Activated naive CD4-positive, alpha-beta T cell treated with anti-CD3 and anti-CD28 coated beads, Interleukin-2, amount 50 U/mL, for 24 hours (primary cell): ENCODE results near the gene NECTIN1.

Source experiments
- H3K27ac Mint-ChIP-seq: one replicate; pipeline ENCODE4 v1.8.0; 2021; ENCODE audit warnings: mild to moderate bottlenecking, mixed read lengths
- H3K27me3 Mint-ChIP-seq: one replicate; pipeline ENCODE4 v1.8.0; 2021; ENCODE audit warnings: mixed read lengths
- H3K36me3 Mint-ChIP-seq: one replicate; pipeline ENCODE4 v1.8.0; 2021; ENCODE audit warnings: mixed read lengths
- H3K4me1 Mint-ChIP-seq: one replicate; pipeline ENCODE4 v1.8.0; 2021; ENCODE audit warnings: mixed read lengths
- H3K4me3 Mint-ChIP-seq: one replicate; pipeline ENCODE4 v1.8.0; 2021; ENCODE audit warnings: mild to moderate bottlenecking, mixed read lengths
- H3K9me3 Mint-ChIP-seq: one replicate; pipeline ENCODE4 v1.8.0; 2021; ENCODE audit warnings: mixed read lengths

Gene NECTIN1

GRCh38 chr11:119745112-119745511 is 16.1 kb upstream of the NECTIN1 start:
- Mint-ChIP-seq H3K4me3 (no peak overlapping the region), H3K9me3 (no peaks in the 10 kb centered on the region), H3K4me1 (peaks cover 9% of the 10 kb centered on the region), H3K36me3 (no peaks in the 10 kb centered on the region), H3K27me3 (peaks cover 23% of the 10 kb centered on the region), H3K27ac (no peak overlapping the region)

- peaks cover 26% of the 10 kb centered on the region for H3K27me3 Mint-ChIP-seq
- no peaks in the 10 kb centered on the region for H3K9me3 Mint-ChIP-seq
- H3K36me3 Mint-ChIP-seq: no peaks in the 10 kb centered on the region
- H3K4me3 Mint-ChIP-seq: no peak overlapping the region
- H3K27ac Mint-ChIP-seq: peak overlapping the region; percentile 19
- peaks cover 9% of the 10 kb centered on the region for H3K4me1 Mint-ChIP-seq
These were observed 15.6 kb upstream of the NECTIN1 start for GRCh38 chr11:119744577-119744976.

GRCh38 chr11:119743006-119743405 is 14.0 kb upstream of the NECTIN1 start:
- Mint-ChIP-seq H3K4me3 (peak overlapping the region; percentile 63), H3K27me3 (peaks cover 26% of the 10 kb centered on the region)

GRCh38 chr11:119742263-119742861 is 13.4 kb upstream of the NECTIN1 start:
- peaks cover 26% of the 10 kb centered on the region for H3K27me3 Mint-ChIP-seq
- H3K9me3 Mint-ChIP-seq: no peaks in the 10 kb centered on the region
- peak overlapping the region; percentile 63 for H3K4me3 Mint-ChIP-seq
- peaks cover 9% of the 10 kb centered on the region for H3K4me1 Mint-ChIP-seq
- H3K27ac Mint-ChIP-seq: no peak overlapping the region
- no peaks in the 10 kb centered on the region for H3K36me3 Mint-ChIP-seq

More at GRCh38 chr11:119743006-119743405, 14.0 kb upstream of the NECTIN1 start:
- Mint-ChIP-seq H3K4me1 (peaks cover 9% of the 10 kb centered on the region), H3K36me3 (no peaks in the 10 kb centered on the region), H3K9me3 (no peaks in the 10 kb centered on the region), H3K27ac (no peak overlapping the region)

GRCh38 chr11:119741369-119742262 is 12.6 kb upstream of the NECTIN1 start:
- Mint-ChIP-seq H3K36me3 (no peaks in the 10 kb centered on the region), H3K27me3 (peaks cover 25% of the 10 kb centered on the region), H3K4me3 (peak overlapping the region; percentile 60), H3K27ac (no peak overlapping the region), H3K4me1 (peaks cover 9% of the 10 kb centered on the region), H3K9me3 (no peaks in the 10 kb centered on the region)

- Mint-ChIP-seq H3K27ac (no peak overlapping the region), H3K9me3 (no peaks in the 10 kb centered on the region), H3K4me1 (peaks cover 9% of the 10 kb centered on the region), H3K36me3 (no peaks in the 10 kb centered on the region), H3K4me3 (no peak overlapping the region), H3K27me3 (peaks cover 23% of the 10 kb centered on the region)
These were observed 11.0 kb upstream of the NECTIN1 start for GRCh38 chr11:119739975-119740374.

GRCh38 chr11:119739021-119739703 is 10.2 kb upstream of the NECTIN1 start:
- Mint-ChIP-seq H3K4me3 (no peak overlapping the region), H3K9me3 (no peaks in the 10 kb centered on the region), H3K4me1 (peaks cover 9% of the 10 kb centered on the region), H3K36me3 (no peaks in the 10 kb centered on the region), H3K27ac (no peak overlapping the region), H3K27me3 (peaks cover 16% of the 10 kb centered on the region)

GRCh38 chr11:119738059-119738439 is 9.0 kb upstream of the NECTIN1 start:
- H3K36me3 Mint-ChIP-seq: no peaks in the 10 kb centered on the region
- H3K4me1 Mint-ChIP-seq: peaks cover 9% of the 10 kb centered on the region
- no peaks in the 10 kb centered on the region for H3K9me3 Mint-ChIP-seq
- H3K27ac Mint-ChIP-seq: no peak overlapping the region
- H3K4me3 Mint-ChIP-seq: no peak overlapping the region
- peaks cover 14% of the 10 kb centered on the region for H3K27me3 Mint-ChIP-seq

GRCh38 chr11:119737366-119738058 is 8.5 kb upstream of the NECTIN1 start:
- Mint-ChIP-seq H3K27me3 (peaks cover 13% of the 10 kb centered on the region), H3K4me3 (no peak overlapping the region), H3K4me1 (peaks cover 6% of the 10 kb centered on the region), H3K27ac (no peak overlapping the region), H3K9me3 (no peaks in the 10 kb centered on the region), H3K36me3 (no peaks in the 10 kb centered on the region)

- no peaks in the 10 kb centered on the region for H3K9me3 Mint-ChIP-seq
- H3K4me3 Mint-ChIP-seq: no peak overlapping the region
- no peaks in the 10 kb centered on the region for H3K36me3 Mint-ChIP-seq
- H3K4me1 Mint-ChIP-seq: peaks cover 8% of the 10 kb centered on the region
- H3K27me3 Mint-ChIP-seq: peaks cover 13% of the 10 kb centered on the region
- H3K27ac Mint-ChIP-seq: no peak overlapping the region
These were observed 5.8 kb upstream of the NECTIN1 start for GRCh38 chr11:119734788-119735187.

- Mint-ChIP-seq H3K9me3 (no peaks in the 10 kb centered on the region), H3K36me3 (no peaks in the 10 kb centered on the region), H3K27ac (peak overlapping the region; percentile 72), H3K27me3 (peaks cover 12% of the 10 kb centered on the region), H3K4me3 (peak overlapping the region; percentile 73), H3K4me1 (peaks cover 17% of the 10 kb centered on the region)
These were observed 1.9 kb upstream of the NECTIN1 start for GRCh38 chr11:119730789-119731386.

GRCh38 chr11:119729951-119730613 is 1.1 kb upstream of the NECTIN1 start:
- H3K4me1 Mint-ChIP-seq: peaks cover 17% of the 10 kb centered on the region
- no peaks in the 10 kb centered on the region for H3K36me3 Mint-ChIP-seq
- no peaks in the 10 kb centered on the region for H3K9me3 Mint-ChIP-seq
- H3K27me3 Mint-ChIP-seq: peaks cover 12% of the 10 kb centered on the region
- no peak overlapping the region for H3K27ac Mint-ChIP-seq
- peak overlapping the region; percentile 73 for H3K4me3 Mint-ChIP-seq

GRCh38 chr11:119729581-119729927 is 554 bp upstream of the NECTIN1 start:
- Mint-ChIP-seq H3K27me3 (peaks cover 12% of the 10 kb centered on the region), H3K4me3 (peak overlapping the region; percentile 73), H3K36me3 (no peaks in the 10 kb centered on the region), H3K4me1 (peaks cover 17% of the 10 kb centered on the region), H3K9me3 (no peaks in the 10 kb centered on the region), H3K27ac (no peak overlapping the region)

- peaks cover 17% of the 10 kb centered on the region for H3K4me1 Mint-ChIP-seq
- peak overlapping the region; percentile 93 for H3K4me3 Mint-ChIP-seq
These were observed 781 bp downstream of the NECTIN1 start for GRCh38 chr11:119728211-119728626.

More at GRCh38 chr11:119728211-119728626, 781 bp downstream of the NECTIN1 start:
- H3K27ac Mint-ChIP-seq: peak overlapping the region; percentile 91
- H3K36me3 Mint-ChIP-seq: no peaks in the 10 kb centered on the region
- H3K27me3 Mint-ChIP-seq: peaks cover 7% of the 10 kb centered on the region
- no peaks in the 10 kb centered on the region for H3K9me3 Mint-ChIP-seq
